Loucy (cell line): ENCODE results near the gene PCNT.

Source experiments
- EZH2phosphoT487 ChIP-seq: fragments of 200-600 bp; IDR thresholded peaks from 2 replicates; pipeline ENCODE4 v1.6.1; 2018; ENCODE audit warnings: antibody characterized with exemption, mild to moderate bottlenecking, moderate library complexity, borderline replicate concordance
- TF ChIP-seq, protein P1 (sequence below): fragments of 200-600 bp; sonication (generic); conservative IDR thresholded peaks from 2 replicates; pipeline ENCODE4 v1.5.1; 2014; ENCODE audit warnings: mild to moderate bottlenecking, antibody characterized with exemption, low read length

DNA sequence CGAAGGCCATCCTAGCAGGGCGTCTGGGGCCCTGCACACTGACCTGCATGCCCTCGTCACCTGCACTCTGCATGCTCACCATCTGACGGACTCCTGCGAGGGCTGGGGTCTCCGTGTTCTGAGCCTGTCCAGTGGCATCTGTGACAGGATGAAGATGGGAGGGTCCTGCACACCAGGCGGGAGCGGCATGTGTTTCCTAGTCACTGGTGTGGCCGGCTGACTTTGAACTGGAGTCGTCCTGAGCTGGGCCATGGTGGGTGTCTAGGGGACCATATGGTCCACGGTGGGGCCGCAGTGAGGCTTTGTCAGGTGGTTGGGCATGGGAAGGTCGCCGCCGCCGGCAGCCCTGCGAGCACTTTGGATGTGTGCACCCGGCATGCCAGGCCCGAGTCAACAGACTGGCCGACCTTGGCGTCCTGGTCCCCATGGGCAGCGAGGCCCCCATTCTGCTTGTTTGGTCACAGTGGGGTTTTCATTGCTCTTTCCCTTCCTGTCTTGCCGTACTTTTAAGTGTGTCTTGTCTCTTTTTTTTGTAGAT is 118.1 kb downstream of the PCNT start:
- TF ChIP-seq, protein P1, sequence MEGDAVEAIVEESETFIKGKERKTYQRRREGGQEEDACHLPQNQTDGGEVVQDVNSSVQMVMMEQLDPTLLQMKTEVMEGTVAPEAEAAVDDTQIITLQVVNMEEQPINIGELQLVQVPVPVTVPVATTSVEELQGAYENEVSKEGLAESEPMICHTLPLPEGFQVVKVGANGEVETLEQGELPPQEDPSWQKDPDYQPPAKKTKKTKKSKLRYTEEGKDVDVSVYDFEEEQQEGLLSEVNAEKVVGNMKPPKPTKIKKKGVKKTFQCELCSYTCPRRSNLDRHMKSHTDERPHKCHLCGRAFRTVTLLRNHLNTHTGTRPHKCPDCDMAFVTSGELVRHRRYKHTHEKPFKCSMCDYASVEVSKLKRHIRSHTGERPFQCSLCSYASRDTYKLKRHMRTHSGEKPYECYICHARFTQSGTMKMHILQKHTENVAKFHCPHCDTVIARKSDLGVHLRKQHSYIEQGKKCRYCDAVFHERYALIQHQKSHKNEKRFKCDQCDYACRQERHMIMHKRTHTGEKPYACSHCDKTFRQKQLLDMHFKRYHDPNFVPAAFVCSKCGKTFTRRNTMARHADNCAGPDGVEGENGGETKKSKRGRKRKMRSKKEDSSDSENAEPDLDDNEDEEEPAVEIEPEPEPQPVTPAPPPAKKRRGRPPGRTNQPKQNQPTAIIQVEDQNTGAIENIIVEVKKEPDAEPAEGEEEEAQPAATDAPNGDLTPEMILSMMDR = no peak
- no peak for TF ChIP-seq EZH2phosphoT487
